SK-N-SH (cell line): Measurements from ENCODE around the gene BCR.

Experiments used
- FOXM1 ChIP-seq: IDR thresholded peaks from 2 replicates; pipeline ENCODE4 v1.4.0; 2012; ENCODE audit warnings: low read depth, mild to moderate bottlenecking
- POLR2AphosphoS5 ChIP-seq: IDR thresholded peaks from 2 replicates; pipeline ENCODE4 v1.6.1; 2012; ENCODE audit warnings: low read depth, low read length
- TAF1 ChIP-seq: IDR thresholded peaks from 2 replicates; pipeline ENCODE4 v1.6.1; 2012; ENCODE audit warnings: low read depth, mild to moderate bottlenecking, low read length, moderate library complexity, borderline replicate concordance
- TCF12 ChIP-seq: IDR thresholded peaks from 2 replicates; pipeline ENCODE4 v1.4.0; 2012
- YY1 ChIP-seq: IDR thresholded peaks from 2 replicates; pipeline ENCODE4 v1.4.0; 2012; ENCODE audit warnings: low read depth, mild to moderate bottlenecking

GRCh38 chr22:23149743-23150238 is 30.5 kb upstream of the BCR start:
- TF ChIP-seq TAF1 (no peak), TCF12 (no peak), YY1 (no peak), FOXM1 (no peak), POLR2AphosphoS5 (no peak)
